ENCODE data around the gene SLC9A5. TPM values are rescaled to one million over a fixed set of nuclear protein-coding genes. Genes with fewer than 3 reads are reported as not detected.

The SLC9A5 gene
- total RNA-seq, 1 donor from 2014 or later, result 1.4 TPM

GRCh38 chr16:67238278-67238575, 10.6 kb upstream of the SLC9A5 start:
- no peak overlapping the region for H3K4me3 Mint-ChIP-seq (ENCODE audit: unreplicated experiment)

GRCh38 chr16:67238806-67239470, 9.8 kb upstream of the SLC9A5 start:
- peaks cover 5% of the 10 kb centered on the region for H3K27me3 Mint-ChIP-seq (ENCODE audit: unreplicated experiment)
- no peaks in the 10 kb centered on the region for H3K9me3 Mint-ChIP-seq (ENCODE audit: unreplicated experiment)
- H3K27ac Mint-ChIP-seq (ENCODE audit: unreplicated experiment), result no peak overlapping the region
- H3K36me3 Mint-ChIP-seq (ENCODE audit: unreplicated experiment), result no peaks in the 10 kb centered on the region
- no peak for DNase-seq
- TF ChIP-seq CTCF (IDR thresholded peaks at IDR 0.05; ENCODE audit: partially characterized antibody, unreplicated experiment), result no peak
- H3K4me3 Mint-ChIP-seq (ENCODE audit: unreplicated experiment), result no peak overlapping the region
- no peaks in the 10 kb centered on the region for H3K4me1 Mint-ChIP-seq (ENCODE audit: low read depth, unreplicated experiment)

More at GRCh38 chr16:67238278-67238575, 10.6 kb upstream of the SLC9A5 start:
- no peak for TF ChIP-seq CTCF (IDR thresholded peaks at IDR 0.05; ENCODE audit: partially characterized antibody, unreplicated experiment)
- no peaks in the 10 kb centered on the region for H3K9me3 Mint-ChIP-seq (ENCODE audit: unreplicated experiment)
- no peaks in the 10 kb centered on the region for H3K36me3 Mint-ChIP-seq (ENCODE audit: unreplicated experiment)
- H3K4me1 Mint-ChIP-seq (ENCODE audit: low read depth, unreplicated experiment), result no peaks in the 10 kb centered on the region
- no peak for DNase-seq
- H3K27ac Mint-ChIP-seq (ENCODE audit: unreplicated experiment), result no peak overlapping the region
- H3K27me3 Mint-ChIP-seq (ENCODE audit: unreplicated experiment), result peaks cover 5% of the 10 kb centered on the region

- peaks cover 3% of the 10 kb centered on the region for H3K4me1 Mint-ChIP-seq (ENCODE audit: low read depth, unreplicated experiment)
- H3K9me3 Mint-ChIP-seq (ENCODE audit: unreplicated experiment), result no peaks in the 10 kb centered on the region
- no peaks in the 10 kb centered on the region for H3K36me3 Mint-ChIP-seq (ENCODE audit: unreplicated experiment)
- no peak overlapping the region for H3K4me3 Mint-ChIP-seq (ENCODE audit: unreplicated experiment)
- TF ChIP-seq CTCF (IDR thresholded peaks at IDR 0.05; ENCODE audit: partially characterized antibody, unreplicated experiment), result no peak
- no peak overlapping the region for H3K27ac Mint-ChIP-seq (ENCODE audit: unreplicated experiment)
- H3K27me3 Mint-ChIP-seq (ENCODE audit: unreplicated experiment), result peaks cover 5% of the 10 kb centered on the region
- no peak for DNase-seq
These were observed 8.3 kb upstream of the SLC9A5 start for GRCh38 chr16:67240506-67240905.

GRCh38 chr16:67241008-67241900, 7.5 kb upstream of the SLC9A5 start:
- Mint-ChIP-seq H3K9me3 (ENCODE audit: unreplicated experiment) (no peaks in the 10 kb centered on the region), H3K27me3 (ENCODE audit: unreplicated experiment) (peaks cover 5% of the 10 kb centered on the region), H3K4me1 (ENCODE audit: low read depth, unreplicated experiment) (peaks cover 3% of the 10 kb centered on the region), H3K36me3 (ENCODE audit: unreplicated experiment) (no peaks in the 10 kb centered on the region), H3K27ac (ENCODE audit: unreplicated experiment) (no peak overlapping the region), H3K4me3 (ENCODE audit: unreplicated experiment) (no peak overlapping the region)
- TF ChIP-seq CTCF (IDR thresholded peaks at IDR 0.05; ENCODE audit: partially characterized antibody, unreplicated experiment), result no peak
- no peak for DNase-seq
